Breast epithelium (tissue), 3 donors: ENCODE data around the gene RNF186.

Source experiments
- POLR2A ChIP-seq: fragments of 450-650 bp; IDR thresholded peaks from one replicate; pipeline ENCODE4 v1.6.1; 2016; ENCODE audit warnings: antibody characterized with exemption, mild to moderate bottlenecking, moderate library complexity
- POLR2AphosphoS5 ChIP-seq, 3 donors: sonication (generic); formaldehyde crosslinking; IDR thresholded peaks; one replicate each; pipeline ENCODE4 v1.6.1; 2017; ENCODE audit warnings: antibody characterized with exemption in 3 of 3
- TF ChIP-seq, protein P1 (sequence below), 3 donors: fragments of 450-650 bp; IDR thresholded peaks; one replicate each; pipeline ENCODE4 v1.5.1; 2016 to 2017; ENCODE audit warnings: antibody characterized with exemption in 3 of 3, mild to moderate bottlenecking in 3 of 3, moderate library complexity in 3 of 3

DNA sequence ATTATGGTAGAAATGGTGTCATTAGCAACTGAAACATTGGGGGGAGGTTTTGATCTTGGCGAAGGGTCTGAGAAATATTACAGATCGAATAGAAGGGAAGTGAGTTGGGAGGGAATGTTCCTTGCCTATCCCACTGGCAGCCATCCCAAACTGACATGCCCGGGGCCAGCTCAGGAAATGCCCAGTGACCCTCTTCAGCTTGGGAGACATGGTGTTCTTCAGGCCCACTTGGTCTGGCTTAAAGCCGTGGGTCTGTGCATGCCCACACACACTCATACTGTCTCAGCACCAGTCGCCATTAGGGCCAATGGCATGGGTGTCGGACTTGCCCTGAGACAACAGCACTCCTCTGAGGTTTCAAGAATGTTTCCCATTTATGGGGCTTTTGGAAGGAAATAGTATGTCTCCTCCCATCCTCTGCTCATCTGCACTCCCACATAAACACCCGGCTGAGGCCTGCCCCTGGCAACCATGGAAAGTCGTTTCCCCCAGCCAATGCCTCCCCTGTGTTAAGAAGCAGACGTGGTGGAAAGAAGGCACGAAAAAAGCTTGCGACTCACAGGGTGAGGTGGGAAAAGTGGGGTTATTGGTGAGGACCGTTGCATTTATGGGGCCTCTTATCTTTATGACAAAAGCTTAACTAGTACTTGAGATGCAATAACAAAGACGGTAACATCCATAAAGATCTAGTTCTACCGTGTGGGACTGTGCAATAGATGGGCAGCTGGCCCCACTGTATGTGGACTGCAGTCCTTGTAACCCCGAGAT lies 2.0 kb downstream of the RNF186 start:
- TF ChIP-seq, protein P1, sequence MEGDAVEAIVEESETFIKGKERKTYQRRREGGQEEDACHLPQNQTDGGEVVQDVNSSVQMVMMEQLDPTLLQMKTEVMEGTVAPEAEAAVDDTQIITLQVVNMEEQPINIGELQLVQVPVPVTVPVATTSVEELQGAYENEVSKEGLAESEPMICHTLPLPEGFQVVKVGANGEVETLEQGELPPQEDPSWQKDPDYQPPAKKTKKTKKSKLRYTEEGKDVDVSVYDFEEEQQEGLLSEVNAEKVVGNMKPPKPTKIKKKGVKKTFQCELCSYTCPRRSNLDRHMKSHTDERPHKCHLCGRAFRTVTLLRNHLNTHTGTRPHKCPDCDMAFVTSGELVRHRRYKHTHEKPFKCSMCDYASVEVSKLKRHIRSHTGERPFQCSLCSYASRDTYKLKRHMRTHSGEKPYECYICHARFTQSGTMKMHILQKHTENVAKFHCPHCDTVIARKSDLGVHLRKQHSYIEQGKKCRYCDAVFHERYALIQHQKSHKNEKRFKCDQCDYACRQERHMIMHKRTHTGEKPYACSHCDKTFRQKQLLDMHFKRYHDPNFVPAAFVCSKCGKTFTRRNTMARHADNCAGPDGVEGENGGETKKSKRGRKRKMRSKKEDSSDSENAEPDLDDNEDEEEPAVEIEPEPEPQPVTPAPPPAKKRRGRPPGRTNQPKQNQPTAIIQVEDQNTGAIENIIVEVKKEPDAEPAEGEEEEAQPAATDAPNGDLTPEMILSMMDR (IDR thresholded peaks at IDR 0.05) = no peak
- TF ChIP-seq POLR2A = no peak
- no peak for TF ChIP-seq POLR2AphosphoS5 (IDR thresholded peaks at IDR 0.05)
